ENCODE measurements around the gene RPUSD1. TPM values are rescaled to one million over a fixed set of nuclear protein-coding genes. Genes with fewer than 3 reads are reported as not detected.

Gene RPUSD1
- total and polyA plus RNA-seq, 2 of the 13 experiments (the other 11 are each of a cell fraction or from before 2014, with no cell fraction given): 13.1 to 26.2 TPM

GRCh38 chr16:760545-761343, 27.4 kb downstream of the RPUSD1 start, which contains the start of gene MSLN (continued):
- TF ChIP-seq ZNF574 (CRISPR knock-in tag; IDR thresholded peaks at IDR 0.05) (0 out of 2 replicates have a peak, but pooled peaks have one; percentile 24), EP300 (IDR thresholded peaks at IDR 0.05; ENCODE audit: low read depth in 2 of 2, low read length in 2 of 2) (no peak), EP300 (CRISPR knock-in tag; IDR thresholded peaks at IDR 0.05; ENCODE audit: borderline replicate concordance) (no peak), ZNF687 (CRISPR knock-in tag; IDR thresholded peaks at IDR 0.05) (peak; percentile 64), NR2F1 (CRISPR knock-in tag; IDR thresholded peaks at IDR 0.05) (no peak), HNF4A (CRISPR knock-in tag; IDR thresholded peaks at IDR 0.05) (peak; percentile 79), MAZ (IDR thresholded peaks at IDR 0.05; ENCODE audit: borderline replicate concordance, low read depth, low read length) (no peak), MAZ (CRISPR knock-in tag; IDR thresholded peaks at IDR 0.05; ENCODE audit: low read depth) (no peak), RBAK (CRISPR knock-in tag; IDR thresholded peaks at IDR 0.05) (no peak), ZNF510 (CRISPR knock-in tag; IDR thresholded peaks at IDR 0.05; ENCODE audit: low read depth) (no peak), FOXC1 (CRISPR knock-in tag; IDR thresholded peaks at IDR 0.05; ENCODE audit: borderline replicate concordance) (no peak), NRL (CRISPR knock-in tag; IDR thresholded peaks at IDR 0.05; ENCODE audit: borderline replicate concordance) (0 out of 2 replicates have a peak, but pooled peaks have one; percentile 33), EED (CRISPR knock-in tag; IDR thresholded peaks at IDR 0.05) (no peak), HOXA3 (CRISPR knock-in tag; IDR thresholded peaks at IDR 0.05) (peak; percentile 36), ZBTB2 (CRISPR knock-in tag; IDR thresholded peaks at IDR 0.05; ENCODE audit: low read depth) (no peak), CBX1 (IDR thresholded peaks at IDR 0.05; ENCODE audit: low read depth) (no peak), HNRNPL (IDR thresholded peaks at IDR 0.05; ENCODE audit: low read depth, low read length) (peak; percentile 63; the same call in 1 of the 2 replicates)
